GM12865 (cell line): ENCODE results near the gene PARVG.

Experiments used
- DNase-seq: peaks from one replicate; pipeline ENCODE4 v3.0.0; 2010; ENCODE audit warnings: low read depth
- H3K4me3 ChIP-seq: 2 replicates; pipeline ENCODE4 v1.5.1; 2011; ENCODE audit warnings: mild to moderate bottlenecking, low read depth, low read length, control low read depth
- TF ChIP-seq, protein P1 (sequence below): IDR thresholded peaks from 2 replicates; pipeline ENCODE4 v1.5.1; 2011; ENCODE audit warnings: low read length, control low read depth, low read depth, inconsistent platforms; ENCODE audit not compliant: insufficient read depth; ENCODE audit errors: missing control alignments

Gene PARVG

DNA sequence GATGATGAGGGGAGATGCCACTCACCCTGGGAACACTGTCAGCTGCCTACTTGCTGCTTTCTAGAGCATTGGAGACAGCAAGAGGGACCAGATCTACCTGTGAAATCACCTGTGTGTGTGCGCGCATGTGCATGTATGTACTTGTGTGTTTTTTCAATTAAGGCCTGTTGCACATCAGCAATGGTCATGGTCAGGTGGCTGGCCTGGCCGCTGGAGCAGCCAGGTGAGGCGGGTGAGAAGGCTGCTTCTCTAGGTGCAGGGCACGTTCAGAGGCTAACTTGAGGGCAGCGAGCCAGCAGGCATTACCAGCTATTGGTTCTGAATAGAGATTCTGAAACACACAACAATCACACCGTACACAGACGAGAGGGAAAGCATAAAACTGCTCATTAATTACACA is 65.1 kb downstream of the PARVG start:
- DNase-seq: no peak
- H3K4me3 ChIP-seq: no peak overlapping the region
- TF ChIP-seq, protein P1, sequence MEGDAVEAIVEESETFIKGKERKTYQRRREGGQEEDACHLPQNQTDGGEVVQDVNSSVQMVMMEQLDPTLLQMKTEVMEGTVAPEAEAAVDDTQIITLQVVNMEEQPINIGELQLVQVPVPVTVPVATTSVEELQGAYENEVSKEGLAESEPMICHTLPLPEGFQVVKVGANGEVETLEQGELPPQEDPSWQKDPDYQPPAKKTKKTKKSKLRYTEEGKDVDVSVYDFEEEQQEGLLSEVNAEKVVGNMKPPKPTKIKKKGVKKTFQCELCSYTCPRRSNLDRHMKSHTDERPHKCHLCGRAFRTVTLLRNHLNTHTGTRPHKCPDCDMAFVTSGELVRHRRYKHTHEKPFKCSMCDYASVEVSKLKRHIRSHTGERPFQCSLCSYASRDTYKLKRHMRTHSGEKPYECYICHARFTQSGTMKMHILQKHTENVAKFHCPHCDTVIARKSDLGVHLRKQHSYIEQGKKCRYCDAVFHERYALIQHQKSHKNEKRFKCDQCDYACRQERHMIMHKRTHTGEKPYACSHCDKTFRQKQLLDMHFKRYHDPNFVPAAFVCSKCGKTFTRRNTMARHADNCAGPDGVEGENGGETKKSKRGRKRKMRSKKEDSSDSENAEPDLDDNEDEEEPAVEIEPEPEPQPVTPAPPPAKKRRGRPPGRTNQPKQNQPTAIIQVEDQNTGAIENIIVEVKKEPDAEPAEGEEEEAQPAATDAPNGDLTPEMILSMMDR: no peak

DNA sequence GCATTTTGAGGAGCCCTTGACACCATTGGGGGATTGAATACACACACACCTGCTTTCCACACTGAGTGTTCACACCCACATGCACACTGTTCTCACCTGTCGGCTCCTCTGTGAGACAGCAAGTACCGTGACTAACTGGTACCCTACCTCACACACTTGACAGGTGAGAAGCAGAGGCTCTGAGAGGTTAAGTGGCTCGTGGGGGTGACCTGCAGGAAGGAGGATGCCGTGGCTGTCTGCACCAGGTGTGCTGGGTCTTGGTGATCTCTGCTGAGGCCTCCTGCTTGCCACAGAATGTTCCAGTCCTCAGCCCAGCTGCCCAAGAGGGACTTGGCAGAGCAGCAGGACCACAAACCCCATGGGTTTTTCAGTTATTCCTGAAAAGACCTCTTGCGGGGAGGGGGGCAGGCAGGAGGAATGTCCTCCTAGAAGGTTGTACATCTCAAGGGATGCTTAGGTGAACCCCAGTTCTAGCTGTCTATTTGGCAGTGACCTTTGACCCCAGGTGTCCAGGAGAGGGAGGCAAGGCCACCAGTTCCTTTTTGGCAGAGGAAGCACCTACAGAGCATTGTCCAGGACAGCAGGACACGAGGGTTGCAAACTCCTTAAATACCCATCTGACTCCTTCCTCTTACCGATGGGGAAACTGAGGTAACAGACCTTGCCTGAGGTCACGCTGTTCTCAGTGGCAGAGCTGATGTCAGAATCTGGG is 66.0 kb downstream of the PARVG start:
- TF ChIP-seq, protein P1: no peak
- H3K4me3 ChIP-seq: no peak overlapping the region
- DNase-seq: no peak

DNA sequence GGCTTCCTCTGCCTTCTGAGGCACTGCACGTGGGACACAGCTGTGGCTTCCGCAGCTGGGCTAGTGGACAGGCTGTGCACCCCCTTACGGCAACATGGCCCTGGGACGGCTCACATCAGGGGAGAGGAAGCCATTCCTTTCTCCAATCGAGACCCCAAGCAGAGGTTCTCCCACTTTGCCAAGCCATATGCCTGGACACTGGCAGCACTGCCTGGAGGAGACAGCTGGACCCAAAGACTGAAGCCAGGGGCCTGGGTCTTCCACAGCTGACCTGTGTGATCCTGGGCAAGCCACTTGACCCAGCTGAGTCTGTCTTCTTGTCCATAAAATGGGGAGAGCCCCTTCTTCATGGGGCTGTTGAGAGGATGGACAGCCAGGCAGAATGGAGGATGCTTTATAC is 66.6 kb downstream of the PARVG start:
- no peak for DNase-seq
- H3K4me3 ChIP-seq: no peak overlapping the region

DNA sequence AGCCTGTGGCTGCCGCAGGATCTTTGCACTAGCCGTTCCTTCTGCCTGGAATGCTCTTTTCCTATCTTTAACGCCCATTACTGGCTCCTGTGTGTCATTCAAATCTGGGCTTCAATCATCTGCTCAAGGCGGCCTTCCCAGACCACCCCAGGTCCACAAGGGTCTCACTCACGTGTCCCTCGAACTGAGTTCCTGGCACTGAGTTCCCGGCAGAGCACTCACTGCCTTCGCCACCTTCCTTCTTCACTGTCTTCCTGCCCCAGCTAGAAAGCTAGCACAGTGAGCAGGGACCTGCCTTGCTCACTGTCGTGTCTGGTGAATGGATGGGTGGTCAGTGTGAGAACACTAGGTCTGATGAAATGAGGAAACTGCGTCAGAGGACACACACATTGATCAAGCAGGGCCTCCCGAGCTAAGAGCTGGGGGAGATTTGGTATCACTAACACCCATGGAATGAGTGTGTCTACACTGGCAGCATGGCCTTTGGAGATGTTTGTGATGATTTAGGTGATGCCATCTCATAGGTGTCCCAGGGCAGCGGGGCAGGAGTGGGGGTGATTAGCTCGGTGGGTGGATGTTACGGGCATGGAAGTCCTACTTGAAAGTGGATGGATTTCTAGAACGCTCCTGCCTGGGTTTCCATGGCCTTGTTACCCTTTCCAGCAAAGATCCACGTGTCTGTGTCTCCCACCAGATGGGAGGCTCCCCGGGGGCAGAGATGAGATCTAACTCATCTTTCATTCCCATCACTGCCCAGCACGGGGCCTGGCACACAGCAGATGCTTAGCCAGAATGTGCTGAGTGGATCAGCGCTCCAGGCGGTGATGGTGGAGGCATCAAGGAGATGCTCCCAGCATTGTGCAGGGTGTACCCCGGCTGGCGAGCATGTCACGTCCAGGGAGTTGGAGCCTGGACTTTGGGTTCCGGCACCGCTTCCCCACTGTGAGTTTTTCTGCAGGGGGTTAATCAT is 67.5 kb downstream of the PARVG start:
- DNase-seq: no peak
- TF ChIP-seq, protein P1: no peak
- H3K4me3 ChIP-seq: no peak overlapping the region

More for the DNA sequence above, 66.6 kb downstream of the PARVG start:
- TF ChIP-seq, protein P1: no peak

DNA sequence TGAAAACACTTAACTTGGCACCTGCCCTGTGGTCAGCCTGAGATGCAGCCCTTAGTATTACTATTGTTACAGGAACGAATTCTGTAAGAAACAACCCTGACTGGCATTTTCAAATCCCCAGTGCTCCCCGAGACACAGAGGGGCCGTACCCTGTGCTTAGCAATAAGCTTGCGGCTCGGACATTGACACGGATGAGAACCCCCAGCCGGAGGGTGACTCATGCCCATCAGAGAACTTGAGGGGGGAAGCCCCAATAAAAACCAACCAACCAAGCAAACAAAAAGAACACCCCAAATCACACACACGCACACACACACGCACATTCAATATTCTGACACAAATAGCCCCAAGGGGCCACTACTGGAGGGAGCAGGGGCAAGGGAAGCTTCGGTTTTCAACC is 68.2 kb downstream of the PARVG start:
- TF ChIP-seq, protein P1: no peak
- DNase-seq: peak; percentile 61

DNA sequence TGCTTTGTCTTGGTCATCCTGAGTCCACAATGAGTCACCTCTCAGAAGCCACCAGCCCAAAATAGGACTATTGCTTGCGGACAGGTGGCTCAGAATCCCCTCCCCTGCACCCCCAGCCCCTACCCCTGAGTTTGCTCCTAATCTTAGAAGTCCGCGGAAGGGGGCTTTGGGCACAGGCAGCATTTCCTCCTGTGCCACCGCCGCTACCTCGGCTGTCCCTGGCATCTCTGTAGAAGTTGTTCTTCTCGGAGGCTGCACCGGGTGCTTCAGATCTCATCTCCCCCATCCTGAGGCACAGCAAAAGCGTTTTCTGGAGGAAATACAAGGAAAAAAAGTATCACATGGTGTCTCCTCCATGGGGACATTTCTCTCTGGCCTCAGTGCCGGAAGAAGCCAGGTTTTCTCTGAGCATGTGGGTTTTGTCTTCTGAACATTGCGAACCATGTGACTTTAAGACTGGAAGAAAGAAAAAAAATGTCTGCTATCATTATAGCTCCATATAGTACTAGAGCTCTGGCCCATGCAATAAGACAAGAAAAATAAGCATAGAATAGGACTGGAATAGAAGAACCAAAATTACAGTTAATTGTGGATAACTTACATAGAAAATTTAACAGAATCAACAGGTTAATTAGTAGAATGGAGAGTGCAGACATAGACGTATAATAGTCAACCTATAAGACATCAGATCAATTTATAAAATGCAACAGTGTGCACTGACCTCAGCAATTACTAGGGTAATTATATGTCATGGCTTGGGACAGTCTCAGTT is 68.8 kb downstream of the PARVG start:
- TF ChIP-seq, protein P1: no peak
- DNase-seq: no peak
- H3K4me3 ChIP-seq: no peak overlapping the region

More for the DNA sequence above, 68.2 kb downstream of the PARVG start:
- no peak overlapping the region for H3K4me3 ChIP-seq
